ENCODE measurements around the gene CHGA.
A peak's percentile ranks its signal among the peaks of the same experiment; 100 is the strongest.

Gene CHGA

GRCh38 chr14:92922883-92923743 lies at the start of gene CHGA:
Gene CHGA, plus strand, starts transcription at chr14:92923150. Its CDS starts 210 bp downstream, at chr14:92923360.
- DNase-seq, result peak; percentile 50

DNA sequence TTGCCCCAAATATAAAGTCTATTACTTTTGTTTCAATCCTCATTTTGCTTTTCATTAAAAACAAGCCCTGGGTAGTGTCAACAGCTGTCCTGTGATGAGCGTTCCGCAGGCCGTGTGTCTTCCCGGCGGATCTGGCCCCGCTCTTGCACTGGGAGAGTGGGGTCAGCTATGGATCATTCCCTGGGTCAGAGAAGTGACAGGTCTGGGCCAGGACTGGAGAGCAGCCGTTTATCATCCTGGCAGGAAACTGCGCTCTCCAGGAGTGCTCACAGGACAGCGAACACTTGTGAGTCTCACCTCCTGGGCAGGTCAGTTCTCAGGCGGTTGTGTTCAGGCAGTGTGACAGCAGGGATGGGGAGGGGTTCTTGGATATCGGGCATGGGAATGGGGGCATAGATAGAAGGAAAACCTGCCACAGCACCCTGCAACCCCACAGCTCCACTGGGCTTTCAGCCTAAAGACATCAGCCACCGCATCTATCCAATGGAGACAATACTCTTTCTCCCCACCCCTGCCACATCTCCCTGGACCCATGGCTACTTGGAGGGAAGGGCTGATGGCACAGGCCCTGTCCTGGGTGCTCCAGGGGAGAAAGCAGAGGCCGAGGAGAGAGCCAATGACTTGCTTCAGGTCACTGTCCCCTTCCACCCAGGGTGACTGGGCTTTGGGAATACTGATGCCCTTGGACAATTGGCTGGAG lies 47.8 kb upstream of the CHGA start:
- no peak for DNase-seq

DNA sequence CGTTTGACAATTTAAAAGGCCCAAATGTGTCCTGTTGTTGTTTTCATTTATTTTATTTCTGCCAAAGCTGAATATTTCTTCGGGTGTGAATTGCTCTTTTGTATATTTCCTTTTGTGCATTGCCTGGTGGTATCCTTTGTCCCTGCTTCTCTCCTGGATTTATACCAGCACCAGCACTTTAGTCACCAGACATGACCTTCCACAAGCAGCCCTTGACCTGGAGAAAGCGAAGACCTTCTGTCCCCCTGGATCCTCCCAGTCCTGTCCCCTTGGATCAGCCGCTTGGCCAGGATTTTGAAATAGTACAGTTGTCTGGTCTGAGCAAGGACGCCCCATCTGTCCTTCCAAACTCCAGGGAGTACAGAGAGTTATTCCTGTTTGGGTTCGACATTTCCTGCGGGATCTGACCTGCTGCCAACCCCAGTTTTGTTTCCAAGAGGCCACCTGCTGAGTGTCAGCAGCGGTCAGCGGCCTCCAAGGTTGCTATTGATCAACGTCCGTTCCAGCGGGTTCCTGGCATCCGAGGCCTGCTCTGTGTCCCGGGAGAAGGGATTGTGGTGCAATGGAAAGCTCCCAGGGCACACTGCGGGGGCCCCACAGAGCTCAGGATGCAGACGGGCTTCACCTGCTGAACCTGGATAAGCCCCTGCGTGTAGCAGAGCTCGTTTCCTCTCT lies 45.1 kb upstream of the CHGA start:
- no peak for DNase-seq

GRCh38 chr14:92880351-92880750 lies 42.6 kb upstream of the CHGA start:
- no peak for DNase-seq

GRCh38 chr14:92880851-92881250 lies 42.1 kb upstream of the CHGA start:
- DNase-seq, result peak; percentile 5

- no peak for DNase-seq
Observed at GRCh38 chr14:92883066-92883465, 39.9 kb upstream of the CHGA start.

DNA sequence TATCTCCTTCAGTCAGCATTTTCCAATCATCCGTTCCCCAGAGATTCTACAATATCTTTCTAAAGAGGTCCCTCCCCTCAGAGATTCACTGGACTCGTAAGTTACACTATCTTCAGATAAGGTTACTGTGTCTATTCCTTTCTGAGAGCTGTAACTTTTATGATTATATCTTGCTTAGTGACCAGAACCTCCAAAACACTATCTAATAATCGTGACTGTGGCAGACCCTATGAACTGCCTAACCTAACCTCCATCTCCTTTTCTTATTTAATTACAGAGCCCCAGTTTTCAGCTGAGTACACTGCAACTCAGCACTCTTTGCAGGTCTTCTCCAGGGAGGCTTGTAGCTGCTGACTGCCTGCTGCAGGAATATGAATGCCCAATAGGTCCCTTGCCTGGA lies 38.5 kb upstream of the CHGA start:
- DNase-seq, result no peak

DNA sequence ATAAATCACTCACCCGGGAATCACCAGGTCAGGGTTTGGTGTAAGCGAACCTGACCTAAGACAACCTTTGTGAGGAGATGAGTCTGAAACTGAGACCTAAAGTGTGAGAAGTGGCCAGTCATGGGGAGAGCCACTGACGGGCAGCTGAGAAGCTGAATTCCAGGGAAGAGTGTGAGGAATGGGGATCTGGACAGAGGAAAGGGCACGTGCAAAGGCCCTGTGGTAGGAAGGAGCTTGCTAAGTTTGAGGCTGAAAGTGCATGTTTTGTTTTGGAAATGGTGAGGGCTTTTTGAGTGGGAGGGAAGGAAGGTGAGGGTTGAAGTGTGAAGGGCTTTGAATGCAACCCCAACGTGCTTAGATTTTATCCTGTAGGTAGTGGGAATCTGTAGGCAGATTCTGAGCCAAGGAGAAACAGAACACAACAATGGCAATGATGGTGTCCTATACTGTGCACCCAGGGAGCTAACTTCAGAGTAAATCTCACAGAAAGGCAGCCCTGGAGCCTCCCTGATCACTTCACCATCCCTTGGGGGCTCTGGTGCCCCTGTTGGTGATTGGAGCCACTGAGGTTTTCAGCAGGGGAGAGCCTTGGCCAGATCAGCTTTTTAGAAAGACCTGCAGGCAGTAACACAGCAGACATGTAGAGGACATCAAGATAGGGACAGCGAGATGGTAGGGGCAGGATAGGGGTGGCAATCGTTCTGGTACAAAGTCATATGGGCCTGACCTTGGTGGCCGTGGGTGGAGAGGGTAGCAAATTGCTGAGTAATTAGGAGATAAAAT lies 37.5 kb upstream of the CHGA start:
- DNase-seq, result no peak

DNA sequence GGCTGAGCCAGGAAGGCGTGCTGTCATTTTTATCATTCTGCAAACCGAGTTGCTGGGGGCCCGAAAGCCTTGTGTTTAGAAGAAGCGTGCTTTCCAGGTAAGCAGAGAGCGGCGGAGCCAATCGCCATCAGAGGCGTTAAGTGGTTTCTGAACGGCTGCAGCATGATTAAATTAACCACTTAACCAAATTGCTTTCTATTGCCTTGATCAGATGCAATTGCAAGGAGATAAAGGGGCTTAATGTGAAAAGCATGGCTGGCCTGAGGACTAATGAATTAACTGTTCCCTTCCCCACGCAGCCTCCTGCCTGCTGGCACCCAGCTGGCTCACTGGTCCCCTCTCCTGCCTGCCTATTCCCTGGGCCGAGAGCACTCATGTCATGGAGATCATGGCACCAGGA lies 36.6 kb upstream of the CHGA start:
- no peak for DNase-seq

DNA sequence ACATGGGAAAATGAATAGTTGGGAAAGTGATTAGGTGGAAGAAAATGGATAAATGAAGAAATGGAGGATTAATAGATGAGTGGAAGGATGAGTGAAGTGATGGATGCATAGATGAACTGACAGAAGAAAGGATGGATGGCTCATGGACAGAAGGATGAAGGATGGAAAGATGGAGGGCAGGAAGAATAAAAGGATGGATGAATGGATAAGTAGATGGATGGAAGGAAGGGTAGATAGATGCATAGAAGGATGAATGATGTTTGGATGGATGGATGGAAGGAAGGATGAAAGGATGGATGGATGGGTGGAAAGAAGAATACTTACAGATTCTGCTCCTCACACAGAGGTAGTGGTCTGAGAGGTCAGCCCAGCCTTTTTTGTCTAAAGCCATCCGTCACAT lies 35.8 kb upstream of the CHGA start:
- no peak for DNase-seq

DNA sequence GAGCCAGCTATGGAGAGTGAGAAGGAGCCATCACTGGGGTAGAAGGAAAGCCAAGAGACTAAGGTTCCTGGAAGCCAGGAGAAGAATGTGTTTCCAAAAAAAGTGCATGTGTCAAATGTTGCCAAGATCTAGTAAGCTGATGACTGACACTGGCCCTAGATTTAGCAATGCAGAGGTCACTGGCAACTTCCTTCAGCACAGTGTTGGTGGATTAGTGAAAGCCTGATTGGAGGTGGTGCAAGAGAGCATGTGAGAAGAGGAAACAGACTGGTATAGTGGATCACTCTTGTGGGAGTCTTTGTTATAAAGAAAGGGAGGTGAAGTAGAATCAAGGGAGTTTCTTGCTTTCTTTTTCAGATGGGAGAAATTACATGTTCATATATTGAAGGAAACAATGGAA lies 34.1 kb upstream of the CHGA start:
- DNase-seq, result no peak

GRCh38 chr14:92890830-92891588 lies 31.9 kb upstream of the CHGA start:
- no peak for DNase-seq

- DNase-seq, result no peak
Observed at GRCh38 chr14:92892589-92892988, 30.4 kb upstream of the CHGA start.

- no peak for DNase-seq
Observed at GRCh38 chr14:92895352-92895878, 27.5 kb upstream of the CHGA start.

- no peak for DNase-seq
Observed at GRCh38 chr14:92897922-92898565, 24.9 kb upstream of the CHGA start.

- no peak for DNase-seq
Observed at GRCh38 chr14:92898566-92899131, 24.3 kb upstream of the CHGA start.

DNA sequence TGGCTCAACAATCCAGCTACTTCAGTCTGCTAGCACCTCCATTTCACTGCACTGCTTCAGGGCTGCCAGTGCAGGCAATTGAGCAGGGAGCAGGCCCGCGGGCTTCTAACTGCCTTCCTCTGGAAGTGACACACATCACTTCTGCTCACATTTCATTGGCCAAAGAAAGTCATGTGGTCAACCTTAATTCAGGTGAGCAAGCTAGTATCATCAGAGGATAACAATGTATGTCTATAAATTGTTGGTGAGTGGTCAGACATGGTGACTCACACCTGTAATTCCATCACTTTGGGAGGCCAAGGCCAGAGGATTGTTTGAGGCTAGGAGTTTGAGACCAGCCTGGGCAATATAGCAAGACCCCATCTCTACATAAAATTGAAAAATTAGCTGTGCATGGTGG lies 22.3 kb upstream of the CHGA start:
- DNase-seq, result no peak

GRCh38 chr14:92902191-92902590 lies 20.8 kb upstream of the CHGA start:
- no peak for DNase-seq

DNA sequence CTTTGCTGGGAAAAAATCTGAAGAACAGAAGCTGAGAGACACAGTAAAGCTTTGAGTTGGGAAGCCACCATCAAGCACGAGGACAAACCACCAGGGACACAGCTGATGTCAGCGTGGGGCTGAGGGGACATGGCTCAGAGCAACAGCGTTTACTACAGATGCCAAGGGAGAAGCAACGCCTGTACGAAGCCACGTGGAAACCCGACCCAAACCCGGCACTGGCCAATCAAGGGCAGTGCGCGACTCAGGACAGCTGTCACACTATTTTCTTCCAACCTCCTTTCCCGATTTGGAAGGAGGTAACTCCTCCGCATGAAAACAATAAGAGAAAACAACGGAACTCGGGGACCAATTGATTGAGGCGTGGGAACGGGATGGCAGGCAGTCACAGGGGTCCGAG lies 20.2 kb upstream of the CHGA start:
- DNase-seq, result no peak

DNA sequence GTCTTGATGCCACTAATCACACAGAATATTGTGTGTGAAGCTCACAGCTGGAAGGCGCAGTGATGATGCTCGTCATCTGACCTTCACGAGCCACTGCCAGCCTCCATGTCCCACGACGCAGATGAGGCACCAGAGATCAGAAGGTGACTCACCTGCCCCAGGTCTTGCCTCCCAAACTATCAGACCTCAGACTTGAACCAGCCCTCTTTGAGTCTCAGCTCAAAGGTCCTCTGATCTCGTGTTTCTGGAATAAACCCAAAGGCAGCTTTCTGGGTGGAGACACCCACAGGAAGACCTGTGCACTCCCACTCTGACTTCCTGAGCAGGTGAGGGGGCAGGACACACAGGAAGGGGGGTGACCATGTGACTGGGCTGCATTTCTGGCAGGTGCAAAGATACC lies 19.6 kb upstream of the CHGA start:
- no peak for DNase-seq

GRCh38 chr14:92905667-92906066 lies 17.3 kb upstream of the CHGA start:
- no peak for DNase-seq
